ENCODE data around the gene ATXN7.
A peak's percentile ranks its signal among the peaks of the same experiment; 100 is the strongest.

ATXN7 gene

DNA sequence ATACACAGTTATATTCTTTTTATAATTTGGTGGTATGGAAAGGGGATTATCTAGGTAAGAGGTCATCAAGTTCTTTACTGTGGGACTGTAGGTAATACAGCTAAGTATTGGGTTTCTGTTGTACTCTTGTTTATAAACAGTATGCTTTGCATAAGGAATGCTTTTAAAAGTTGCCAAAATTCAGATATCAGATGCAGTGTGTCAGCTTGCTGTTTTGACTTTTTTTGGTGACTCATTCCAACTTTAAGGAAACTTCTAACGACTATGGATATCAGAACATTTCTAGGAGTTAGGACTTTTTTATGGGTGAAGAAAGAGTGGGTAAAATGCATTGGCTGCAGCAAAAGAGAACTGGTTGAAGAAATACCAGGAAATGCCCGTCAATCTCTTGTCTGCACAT lies 45.8 kb downstream of the ATXN7 start:
- DNase-seq: no peak

GRCh38 chr3:63910001-63910400 lies 46.3 kb downstream of the ATXN7 start:
- DNase-seq: no peak

- DNase-seq: no peak
Observed at GRCh38 chr3:63910891-63911290, 47.2 kb downstream of the ATXN7 start.

DNA sequence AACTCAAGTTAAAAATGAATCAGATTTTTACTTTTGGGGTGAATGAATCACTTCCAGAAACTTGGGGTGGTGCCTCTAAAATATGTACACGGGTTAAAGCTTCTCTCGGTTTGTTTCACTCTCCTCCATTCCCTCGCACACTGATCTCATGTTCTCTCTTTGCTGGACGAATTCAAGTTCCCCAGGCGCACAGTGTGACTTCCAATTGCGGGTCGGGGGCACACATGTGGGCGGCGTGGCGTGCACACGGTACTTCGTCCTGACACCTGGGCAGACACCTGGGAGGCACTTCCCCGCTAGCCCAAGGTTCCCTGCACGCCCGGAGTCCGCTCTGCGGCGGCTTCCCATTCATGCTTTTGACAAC lies 47.8 kb downstream of the ATXN7 start:
- DNase-seq: no peak

DNA sequence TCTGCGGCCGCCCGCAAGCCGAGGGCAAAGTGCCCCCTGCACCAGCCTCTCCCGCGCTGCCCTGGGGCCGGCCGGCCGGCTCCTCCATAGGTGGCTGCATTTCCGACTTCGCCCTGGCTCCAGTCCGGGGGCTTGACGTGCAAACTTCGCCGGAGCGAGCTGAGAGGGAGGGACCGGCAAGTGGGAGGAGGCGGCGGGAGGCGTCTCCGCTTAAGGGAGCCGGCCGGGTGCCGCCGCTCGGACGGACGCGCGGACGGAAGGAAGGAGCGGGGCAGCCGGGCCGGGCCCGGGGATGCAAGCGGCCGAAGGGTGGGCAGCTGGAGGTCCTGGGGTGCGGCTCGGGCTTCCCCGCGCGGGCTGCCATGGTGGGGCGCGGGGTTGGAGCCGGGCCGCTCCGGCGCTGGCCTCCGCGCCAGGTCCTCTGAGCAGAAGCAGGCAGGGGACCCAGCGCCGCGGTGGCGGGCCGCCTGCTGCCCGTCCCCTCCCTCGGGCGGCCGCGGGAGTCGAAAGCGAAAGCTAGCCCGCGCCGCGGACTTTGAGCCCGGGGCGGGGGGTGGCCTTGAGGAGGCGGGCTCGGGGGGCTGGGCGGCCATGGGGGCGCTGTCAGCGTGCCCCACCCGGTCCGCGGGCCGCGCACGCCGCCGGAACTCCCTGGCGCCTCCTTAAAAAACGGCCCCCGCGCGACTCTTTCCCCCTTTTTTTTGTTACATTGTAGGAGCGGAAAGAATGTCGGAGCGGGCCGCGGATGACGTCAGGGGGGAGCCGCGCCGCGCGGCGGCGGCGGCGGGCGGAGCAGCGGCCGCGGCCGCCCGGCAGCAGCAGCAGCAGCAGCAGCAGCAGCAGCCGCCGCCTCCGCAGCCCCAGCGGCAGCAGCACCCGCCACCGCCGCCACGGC lies 48.5 kb downstream of the ATXN7 start, which contains the start of gene SCAANT1:
TSS of gene SCAANT1 (minus strand) at position 511 of the 895 bp plus-strand sequence.
- peak; percentile 86 for DNase-seq

- DNase-seq: no peak
Observed at GRCh38 chr3:63912768-63913588, 49.3 kb downstream of the ATXN7 start.

GRCh38 chr3:63914312-63914711 lies 50.6 kb downstream of the ATXN7 start:
- DNase-seq: no peak

GRCh38 chr3:63918321-63918720 lies 54.7 kb downstream of the ATXN7 start:
- no peak for DNase-seq

- DNase-seq: no peak
Observed at GRCh38 chr3:63920001-63920400, 56.3 kb downstream of the ATXN7 start.

DNA sequence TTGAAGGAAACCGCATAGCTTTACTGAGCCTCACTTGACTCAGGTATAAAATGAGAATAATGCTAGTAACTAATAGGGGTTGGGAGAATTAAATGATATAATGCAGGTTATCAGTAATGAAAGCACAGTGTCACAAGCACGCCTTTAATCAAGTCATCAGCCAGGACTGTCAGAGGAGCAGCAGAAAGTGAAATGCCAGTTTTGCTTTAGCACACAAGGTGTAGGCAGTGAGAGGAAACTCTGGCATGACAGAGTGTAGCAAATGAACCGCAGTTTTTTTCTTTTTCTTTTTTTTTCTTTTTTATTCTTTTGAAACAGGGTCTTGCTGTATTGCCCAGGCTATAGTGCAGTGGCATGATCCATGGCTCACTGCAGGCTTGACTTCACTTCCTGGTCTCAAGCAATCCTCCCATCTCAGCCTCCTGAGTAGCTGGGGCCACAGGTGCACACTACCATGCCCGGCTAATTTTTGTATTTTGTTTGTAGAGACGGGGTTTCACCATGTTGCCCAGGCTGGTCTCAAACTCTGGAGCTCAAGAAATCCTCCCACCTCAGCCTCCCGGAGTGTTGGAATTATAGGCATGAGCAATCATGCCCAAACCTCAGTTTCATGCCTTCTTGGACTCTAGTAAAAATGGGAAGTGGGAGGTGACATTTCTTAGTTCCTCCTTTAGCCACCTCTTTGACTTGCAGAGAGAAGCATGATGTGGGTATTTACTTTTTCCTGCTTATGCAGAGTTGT lies 58.2 kb downstream of the ATXN7 start:
- no peak for DNase-seq

- DNase-seq: no peak
Observed at GRCh38 chr3:63922491-63923199, 59.0 kb downstream of the ATXN7 start.

- no peak for DNase-seq
Observed at GRCh38 chr3:63926309-63926708, 62.6 kb downstream of the ATXN7 start.

- peak; percentile 51 for DNase-seq
Observed at GRCh38 chr3:63927422-63928280, 64.0 kb downstream of the ATXN7 start.

GRCh38 chr3:63931290-63931689 lies 67.6 kb downstream of the ATXN7 start:
- no peak for DNase-seq

GRCh38 chr3:63932509-63933212 lies 69.0 kb downstream of the ATXN7 start:
- no peak for DNase-seq

DNA sequence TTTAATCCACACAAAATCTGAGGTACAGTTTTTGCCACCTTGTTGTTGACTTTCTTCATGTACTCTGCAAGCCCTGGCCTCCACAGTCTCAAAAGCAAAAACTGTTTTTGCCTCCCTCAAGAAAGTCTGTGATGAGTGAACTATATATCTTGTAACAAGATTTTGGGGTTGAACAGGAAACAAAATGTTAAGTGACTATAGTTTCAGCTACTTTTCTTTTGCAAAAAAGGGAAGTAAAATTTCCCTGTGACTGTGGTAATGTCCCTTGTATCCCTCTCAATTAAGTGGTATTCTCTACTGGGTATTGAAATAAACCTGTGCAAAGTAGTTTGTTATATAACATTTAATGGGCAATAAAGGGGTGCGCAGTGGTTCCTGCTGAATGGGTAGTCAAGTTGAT lies 69.8 kb downstream of the ATXN7 start:
- DNase-seq: no peak

DNA sequence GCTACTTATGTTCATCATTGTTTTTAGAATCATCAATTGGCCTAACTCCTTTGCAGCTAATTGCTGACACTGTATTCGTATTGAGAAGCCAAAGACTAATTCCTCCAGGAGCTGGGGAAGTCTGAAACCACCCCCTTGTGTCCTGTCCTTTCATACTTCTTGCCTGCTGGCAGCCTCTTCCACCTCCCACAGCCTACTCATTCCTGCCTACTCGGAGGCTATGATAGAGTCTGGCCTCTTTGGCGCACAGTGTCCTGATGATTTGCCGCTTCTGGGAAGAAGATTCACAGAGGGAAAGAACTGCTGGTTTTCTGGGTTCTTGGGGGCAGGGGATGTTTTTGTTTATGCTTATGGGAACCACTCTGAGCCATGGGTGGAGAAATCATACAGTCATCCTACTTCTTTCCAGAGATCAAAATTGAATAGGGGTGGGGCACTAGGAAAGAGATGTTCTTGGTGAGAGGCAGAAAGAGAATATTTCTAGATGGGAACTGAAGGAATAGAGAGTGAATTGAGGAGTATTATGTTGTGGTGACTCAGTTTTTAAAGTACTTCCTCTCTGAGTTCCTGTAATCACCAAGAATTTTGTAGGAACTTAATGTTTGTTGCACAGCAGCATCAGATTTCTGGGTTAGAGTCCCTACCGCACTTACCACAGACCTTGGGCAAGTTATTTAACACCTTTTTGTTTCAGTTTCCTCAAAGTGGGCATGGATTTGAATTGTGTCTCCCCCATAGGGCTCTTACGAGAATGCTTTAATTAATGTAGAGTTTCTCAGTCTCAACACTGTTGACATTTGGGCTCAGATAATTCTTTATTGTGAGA lies 70.6 kb downstream of the ATXN7 start:
- no peak for DNase-seq

GRCh38 chr3:63936925-63937324 lies 73.3 kb downstream of the ATXN7 start:
- DNase-seq: peak; percentile 93

GRCh38 chr3:63937661-63938651 lies 74.3 kb downstream of the ATXN7 start:
- DNase-seq: peak; percentile 63
